PC-9 (cell line): ENCODE results near the gene CFAP410. TPM values are rescaled to one million over a fixed set of nuclear protein-coding genes. Genes with fewer than 3 reads are reported as not detected.

Experiments
- BruUV-seq: library from RNA; stranded (reverse); fragments of 400-500 nt; replicated peaks from 2 replicates; lab custom pipeline; 2021; lab: Mats Ljungman, UMichigan
- CTCF ChIA-PET: fragments of 300-600 bp; sonication (Branson Sonifier 250); formaldehyde crosslinking; loops from one replicate; lab custom pipeline; 2022; ENCODE audit warnings: antibody characterized with exemption; lab: Charles Lee
- POLR2A ChIA-PET: fragments of 300-600 bp; sonication (Branson Sonifier 250); formaldehyde crosslinking; loops from one replicate; lab custom pipeline; 2022; ENCODE audit warnings: antibody characterized with exemption; ENCODE audit not compliant: unreplicated experiment; lab: Charles Lee
- DNase-seq, 2 experiments: peaks; one replicate each; pipeline versions ENCODE4 v3.0.0 to v3.0.0-alpha.2; 2015 to 2022; ENCODE audit warnings: mixed read lengths in 1 of 2
- H2AFZ ChIP-seq: fragments of 200-600 bp; sonication (generic); 2 replicates; pipeline ENCODE4 v1.8.1; 2017; ENCODE audit warnings: antibody characterized with exemption
- H3F3A ChIP-seq: fragments of 200-600 bp; sonication (generic); 2 replicates; pipeline ENCODE4 v1.8.1; 2017; ENCODE audit warnings: antibody characterized with exemption, mild to moderate bottlenecking, low read depth; ENCODE audit not compliant: insufficient read depth
- H3K27ac ChIP-seq: fragments of 200-600 bp; sonication (generic); 2 replicates; pipeline ENCODE4 v1.6.1; 2016; ENCODE audit warnings: mixed run types
- H3K27me3 ChIP-seq: fragments of 200-600 bp; sonication (generic); 2 replicates; pipeline ENCODE4 v1.6.1; 2016; ENCODE audit warnings: low read depth, mixed run types; ENCODE audit not compliant: insufficient read depth
- H3K36me3 ChIP-seq: fragments of 200-600 bp; sonication (generic); 2 replicates; pipeline ENCODE4 v1.6.1; 2016; ENCODE audit warnings: low read depth, mixed run types
- H3K4me1 ChIP-seq: fragments of 200-600 bp; sonication (generic); replicated peaks from 2 replicates; pipeline ENCODE4 v1.6.1; 2016; ENCODE audit warnings: mixed run types; ENCODE audit not compliant: insufficient read depth
- H3K4me2 ChIP-seq: fragments of 200-600 bp; sonication (generic); 2 replicates; pipeline ENCODE4 v1.6.1; 2017; ENCODE audit warnings: mixed run types
- H3K4me3 ChIP-seq: fragments of 200-600 bp; sonication (generic); 2 replicates; pipeline ENCODE4 v1.6.1; 2016; ENCODE audit warnings: mixed run types
- H3K79me2 ChIP-seq: fragments of 200-600 bp; sonication (generic); 2 replicates; pipeline ENCODE4 v1.6.1; 2017; ENCODE audit warnings: low read depth, mixed run types
- H3K9me2 ChIP-seq: fragments of 200-600 bp; sonication (generic); 2 replicates; pipeline ENCODE4 v1.8.1; 2017; ENCODE audit warnings: mild to moderate bottlenecking; ENCODE audit not compliant: insufficient read depth
- H3K9me3 ChIP-seq: fragments of 200-600 bp; sonication (generic); 2 replicates; pipeline ENCODE4 v1.8.1; 2016; ENCODE audit warnings: low read depth; ENCODE audit not compliant: insufficient read depth
- H4K20me1 ChIP-seq: fragments of 200-600 bp; sonication (generic); 2 replicates; pipeline ENCODE4 v1.8.1; 2017; ENCODE audit not compliant: insufficient read depth
- CTCF ChIP-seq: fragments of 200-600 bp; sonication (generic); conservative IDR thresholded peaks from 2 replicates; pipeline ENCODE4 v1.6.1; 2017; ENCODE audit warnings: mixed run types, antibody characterized with exemption, mild to moderate bottlenecking, moderate library complexity
- EZH2 ChIP-seq: fragments of 200-600 bp; sonication (generic); IDR thresholded peaks from 2 replicates; pipeline ENCODE4 v1.8.0; 2017; ENCODE audit warnings: antibody characterized with exemption, low read depth
- intact Hi-C: fragments of 100-400 bp; cut with micrococcal nuclease; formaldehyde crosslinking; loops from one replicate; pipeline ENCODE4 v1.10.0; 2022; ENCODE audit not compliant: unreplicated experiment
- total RNA-seq: library from RNA; stranded (reverse); gene quantifications from 2 replicates; pipeline ENCODE4 v1.2.3, GENCODE V29; 2021

Gene CFAP410
- total RNA-seq, 1 experiment from 2014 or later = 12.5 TPM

GRCh38 chr21:44337941-44338895 lies 972 bp downstream of the CFAP410 start:
- Histone ChIP-seq H3K36me3 (no peaks in the 10 kb centered on the region), H3K9me2 (no peaks in the 10 kb centered on the region), H3K9me3 (no peaks in the 10 kb centered on the region), H3K79me2 (no peaks in the 10 kb centered on the region), H2AFZ (0 out of 2 replicates have a peak overlapping the region, but pooled peaks have one; percentile 61), H3K27me3 (no peaks in the 10 kb centered on the region), H3K27ac (no peak overlapping the region), H3K4me2 (peak overlapping the region; percentile 76), H3K4me1 (peaks cover 11% of the 10 kb centered on the region; the same call in 1 of the 2 replicates), H3F3A (peaks cover 19% of the 10 kb centered on the region), H4K20me1 (no peaks in the 10 kb centered on the region), H3K4me3 (peak overlapping the region; percentile 50; the same call in 1 of the 2 replicates)
- CTCF ChIA-PET = no interaction called here
- POLR2A ChIA-PET = interaction anchor here (0.5 to 0.7 kb wide), 3 partner anchors 55 to 589 kb away, joined by 3 to 5 read pairs (median 4); no protein-coding TSS in a partner anchor
- peak; percentile 67 to 71 for DNase-seq
- intact Hi-C loops = no loop called here
- no TSS peak for BruUV-seq
- TF ChIP-seq EZH2 = no peak
- peak; percentile 44; the same call in 1 of the 2 replicates for TF ChIP-seq CTCF

GRCh38 chr21:44337449-44337848 lies 1.7 kb downstream of the CFAP410 start:
- BruUV-seq = no TSS peak
- no peak overlapping the region for H3K27ac ChIP-seq
- H4K20me1 ChIP-seq = no peaks in the 10 kb centered on the region
- no peak for TF ChIP-seq CTCF
- TF ChIP-seq EZH2 = no peak
- peaks cover 19% of the 10 kb centered on the region for H3F3A ChIP-seq
- no peak for DNase-seq
- no peaks in the 10 kb centered on the region for H3K9me2 ChIP-seq
- H2AFZ ChIP-seq = no peak overlapping the region
- no peaks in the 10 kb centered on the region for H3K36me3 ChIP-seq
- CTCF ChIA-PET = no interaction called here
- no peaks in the 10 kb centered on the region for H3K27me3 ChIP-seq
- intact Hi-C loops = no loop called here
- POLR2A ChIA-PET = no interaction called here
- H3K79me2 ChIP-seq = no peaks in the 10 kb centered on the region
- peak overlapping the region; percentile 76; the same call in 1 of the 2 replicates for H3K4me2 ChIP-seq
- H3K4me1 ChIP-seq = peaks cover 11% of the 10 kb centered on the region; the same call in 1 of the 2 replicates
- no peak overlapping the region; the same call in 1 of the 2 replicates for H3K4me3 ChIP-seq
- H3K9me3 ChIP-seq = no peaks in the 10 kb centered on the region

GRCh38 chr21:44335266-44336059 lies 3.7 kb downstream of the CFAP410 start:
- POLR2A ChIA-PET = no interaction called here
- no peak overlapping the region for H3K4me2 ChIP-seq
- intact Hi-C loops = no loop called here
- DNase-seq = no peak
- peaks cover 11% of the 10 kb centered on the region; the same call in 1 of the 2 replicates for H3K4me1 ChIP-seq
- no peak overlapping the region for H3K4me3 ChIP-seq
- CTCF ChIA-PET = no interaction called here
- H2AFZ ChIP-seq = no peak overlapping the region
- no peak overlapping the region for H3K27ac ChIP-seq
- no peaks in the 10 kb centered on the region for H3K79me2 ChIP-seq
- H3K9me2 ChIP-seq = no peaks in the 10 kb centered on the region
- H3F3A ChIP-seq = peaks cover 19% of the 10 kb centered on the region
- no peaks in the 10 kb centered on the region for H3K27me3 ChIP-seq
- H4K20me1 ChIP-seq = no peaks in the 10 kb centered on the region
- no TSS peak for BruUV-seq
- no peaks in the 10 kb centered on the region for H3K9me3 ChIP-seq
- no peaks in the 10 kb centered on the region for H3K36me3 ChIP-seq
- TF ChIP-seq CTCF = no peak
- TF ChIP-seq EZH2 = no peak
